Activated T-cell treated with anti-CD3 and anti-CD28 coated beads, Interleukin-2, amount 50 U/mL, for 4 hours (primary cell): ENCODE results near the gene HOXA7. TPM values are rescaled to one million over a fixed set of nuclear protein-coding genes. Genes with fewer than 3 reads are reported as not detected.

ENCODE experiments used
- ATAC-seq, 2 donors: fragments of 200-7000 bp; cut with Tn5 transposase; one replicate each; pipeline ENCODE4 v1.10.0; 2021
- DNase-seq: peaks from one replicate; pipeline ENCODE4 v3.0.0-alpha.2; 2020
- H3K27me3 Mint-ChIP-seq: one replicate; pipeline ENCODE4 v1.8.0; 2021; ENCODE audit warnings: low read depth, mixed read lengths
- H3K36me3 Mint-ChIP-seq: one replicate; pipeline ENCODE4 v1.8.0; 2022; ENCODE audit warnings: mixed read lengths; ENCODE audit not compliant: insufficient read depth
- H3K4me1 Mint-ChIP-seq: one replicate; pipeline ENCODE4 v1.8.0; 2021; ENCODE audit warnings: low read depth, mixed read lengths
- H3K4me3 Mint-ChIP-seq: one replicate; pipeline ENCODE4 v1.8.0; 2021; ENCODE audit warnings: mild to moderate bottlenecking, moderate library complexity, mixed read lengths
- H3K9me3 Mint-ChIP-seq: one replicate; pipeline ENCODE4 v1.8.0; 2021; ENCODE audit warnings: mixed read lengths
- total RNA-seq, 3 donors: library from RNA; stranded (reverse); gene quantifications; one replicate each; pipeline ENCODE4 v1.2.1, GENCODE V29; 2021

Gene HOXA7
- total RNA-seq, 3 donors from 2014 or later, result not detected

DNA sequence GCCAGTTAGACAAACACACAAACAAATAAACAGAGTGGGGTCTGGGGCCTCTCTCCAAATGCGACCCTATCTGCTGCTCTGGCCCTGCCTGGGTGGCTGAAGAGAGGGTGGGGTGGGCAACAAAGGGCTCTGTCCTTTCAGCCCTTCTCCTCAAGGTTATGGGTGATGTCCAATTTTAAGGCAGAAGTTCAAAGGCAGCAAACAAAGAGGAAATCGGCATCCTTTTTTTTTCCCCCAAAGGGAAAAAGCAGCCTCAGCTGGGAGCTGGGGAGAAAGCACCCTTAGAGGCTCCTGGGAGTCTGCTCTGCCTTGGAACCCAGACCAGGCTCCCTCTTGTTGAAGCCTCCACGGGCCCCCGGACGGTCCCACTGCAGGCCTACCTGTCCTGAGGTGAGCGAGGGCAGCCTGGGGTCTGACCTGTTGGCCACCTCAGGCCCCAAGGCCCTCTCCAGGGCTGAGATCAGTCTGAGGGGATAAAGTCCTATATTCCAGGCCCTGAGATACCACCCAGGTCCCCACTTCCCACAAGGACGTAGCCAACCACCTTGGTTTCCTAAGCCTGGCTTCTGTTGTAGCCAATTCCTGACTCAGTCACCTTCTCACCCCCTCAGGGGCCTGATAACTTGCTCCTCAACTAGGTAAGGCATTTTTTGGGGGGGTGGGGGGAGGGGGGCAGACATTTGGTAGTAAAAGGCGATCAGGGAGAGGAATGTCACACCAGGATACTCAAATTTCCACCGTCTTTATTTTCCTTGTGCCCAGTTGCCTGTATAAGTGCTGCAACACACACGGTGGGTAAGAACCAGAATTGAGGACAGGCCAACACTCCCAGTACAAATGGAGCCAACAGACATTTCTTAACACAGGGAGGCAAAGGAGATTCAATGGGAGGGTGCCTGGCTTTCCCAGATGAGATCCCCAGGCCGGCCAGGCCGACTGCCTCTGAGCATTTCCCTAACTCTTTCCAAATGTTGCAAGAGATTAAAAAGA is 24.3 kb upstream of the HOXA7 start:
- Mint-ChIP-seq H3K4me3 (no peak overlapping the region), H3K36me3 (no peaks in the 10 kb centered on the region), H3K4me1 (peaks cover 22% of the 10 kb centered on the region), H3K9me3 (no peaks in the 10 kb centered on the region), H3K27me3 (peaks cover 81% of the 10 kb centered on the region)
- no peak for ATAC-seq
- DNase-seq, result no peak

DNA sequence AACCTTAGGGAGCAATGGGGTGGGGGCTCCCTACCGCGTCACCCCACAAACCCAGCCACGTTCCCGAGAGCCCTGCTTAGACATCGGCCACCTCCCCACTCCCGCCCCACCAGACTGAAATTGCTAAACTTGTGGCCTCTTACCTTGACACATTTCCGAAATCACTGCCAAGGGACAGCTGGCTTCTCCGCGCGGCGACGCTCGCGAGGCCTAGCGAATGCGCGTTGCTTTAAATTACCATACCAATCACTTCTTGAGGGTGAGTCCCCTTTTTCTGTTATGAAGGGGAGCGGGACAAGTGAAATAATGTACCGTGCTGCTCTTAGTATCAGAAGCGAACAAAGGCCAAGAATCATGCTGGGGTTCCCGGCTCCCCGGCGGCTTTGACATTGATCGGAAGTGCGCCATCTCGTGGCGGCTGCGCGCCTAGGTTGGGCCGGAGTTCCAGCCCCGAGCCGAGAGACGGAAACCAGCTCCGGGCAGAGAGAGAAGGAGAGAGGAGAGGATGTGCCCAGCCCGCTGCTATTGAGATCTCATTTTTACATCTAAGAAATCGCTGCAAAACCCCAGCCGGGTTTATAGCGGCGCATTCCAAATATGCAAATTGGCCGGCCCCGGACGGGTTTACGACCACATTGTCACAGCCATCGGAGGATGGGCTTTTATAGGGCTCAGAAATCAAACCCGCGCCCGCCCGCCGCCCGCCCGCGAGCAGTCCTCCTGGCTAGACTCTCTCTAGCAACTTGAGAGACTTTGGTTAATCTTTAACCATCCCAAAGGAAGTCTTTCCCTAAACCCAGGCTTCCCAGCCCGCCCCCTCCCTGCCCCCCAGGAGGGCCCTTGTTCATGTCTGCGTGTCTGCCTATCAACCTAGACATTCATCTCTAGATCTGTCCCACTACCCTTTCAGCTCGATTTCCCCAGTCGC is 23.3 kb upstream of the HOXA7 start:
- Mint-ChIP-seq H3K4me1 (peaks cover 16% of the 10 kb centered on the region), H3K27me3 (peaks cover 80% of the 10 kb centered on the region), H3K4me3 (peak overlapping the region; percentile 0), H3K36me3 (no peaks in the 10 kb centered on the region), H3K9me3 (no peaks in the 10 kb centered on the region)
- ATAC-seq, result peak; percentile 68 to 70
- peak; percentile 55 for DNase-seq

DNA sequence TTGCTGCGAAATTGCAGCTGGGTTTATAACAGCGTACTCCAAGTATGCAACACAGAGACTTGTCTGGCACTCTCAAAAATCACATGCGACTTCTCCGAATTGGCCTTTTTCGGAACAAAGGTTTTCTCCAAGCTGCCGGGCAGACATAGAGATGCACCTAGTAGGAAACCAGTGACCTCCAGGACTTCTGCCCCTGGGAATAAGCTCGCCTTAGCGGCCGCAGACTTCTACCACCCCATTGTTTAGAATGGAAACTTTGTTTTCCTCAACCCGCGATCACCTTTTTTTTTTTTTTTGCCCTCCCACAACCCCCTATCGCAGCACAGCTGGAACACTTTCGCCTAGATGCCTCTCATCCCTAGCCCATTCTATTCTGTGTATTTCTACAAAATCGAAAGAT is 22.6 kb upstream of the HOXA7 start:
- ATAC-seq (no peak), DNase-seq (no peak)
- Mint-ChIP-seq H3K4me1 (peaks cover 11% of the 10 kb centered on the region), H3K36me3 (no peaks in the 10 kb centered on the region), H3K4me3 (no peak overlapping the region), H3K27me3 (peaks cover 80% of the 10 kb centered on the region), H3K9me3 (no peaks in the 10 kb centered on the region)

DNA sequence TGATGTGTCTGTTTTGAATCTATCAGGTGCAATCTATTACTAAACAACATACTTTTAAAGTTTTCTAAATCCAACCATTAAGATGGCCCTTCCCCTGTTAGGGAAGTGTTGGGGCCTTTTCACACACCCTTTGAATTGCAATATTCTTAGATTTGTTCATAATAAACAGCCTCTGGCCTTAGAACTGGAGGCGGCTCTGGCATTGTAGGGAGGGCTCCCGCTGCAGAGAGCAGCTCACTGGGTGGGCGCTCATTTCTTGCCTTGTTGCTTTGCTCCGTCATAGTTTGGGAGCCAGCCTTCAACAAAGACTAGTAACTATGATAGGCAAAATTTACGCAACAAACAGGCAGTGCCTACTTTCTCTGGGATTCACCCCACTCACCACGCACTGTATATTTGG is 21.9 kb upstream of the HOXA7 start:
- DNase-seq (no peak), ATAC-seq (no peak)
- Mint-ChIP-seq H3K36me3 (no peaks in the 10 kb centered on the region), H3K4me1 (peaks cover 7% of the 10 kb centered on the region), H3K4me3 (no peak overlapping the region), H3K9me3 (no peaks in the 10 kb centered on the region), H3K27me3 (peaks cover 74% of the 10 kb centered on the region)

DNA sequence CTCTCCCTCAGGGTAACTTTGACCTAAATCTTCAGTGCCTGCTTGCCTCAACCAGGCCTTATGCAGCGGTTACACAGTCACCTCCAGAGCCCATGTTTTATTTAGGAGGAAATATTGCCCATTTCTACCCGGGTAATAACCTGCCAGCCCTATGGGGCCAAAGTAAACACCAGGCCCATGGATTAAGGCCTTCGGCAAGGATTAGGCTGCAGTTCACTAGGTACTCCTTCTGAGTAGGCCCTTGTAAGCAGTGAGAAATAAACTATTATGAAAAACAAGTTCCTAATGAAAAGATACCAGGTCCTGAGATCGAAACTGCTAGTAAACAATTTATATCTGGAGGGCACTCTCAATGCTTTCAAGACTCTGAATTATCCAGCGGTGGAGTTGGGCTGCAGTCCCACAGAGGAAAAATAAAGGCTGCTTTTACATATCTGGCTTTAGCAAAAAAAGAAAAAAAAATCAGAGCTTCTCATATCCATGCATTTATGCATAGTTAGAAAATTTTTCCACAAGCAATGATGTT is 21.4 kb upstream of the HOXA7 start:
- no peaks in the 10 kb centered on the region for H3K36me3 Mint-ChIP-seq
- H3K4me3 Mint-ChIP-seq, result no peak overlapping the region

DNA sequence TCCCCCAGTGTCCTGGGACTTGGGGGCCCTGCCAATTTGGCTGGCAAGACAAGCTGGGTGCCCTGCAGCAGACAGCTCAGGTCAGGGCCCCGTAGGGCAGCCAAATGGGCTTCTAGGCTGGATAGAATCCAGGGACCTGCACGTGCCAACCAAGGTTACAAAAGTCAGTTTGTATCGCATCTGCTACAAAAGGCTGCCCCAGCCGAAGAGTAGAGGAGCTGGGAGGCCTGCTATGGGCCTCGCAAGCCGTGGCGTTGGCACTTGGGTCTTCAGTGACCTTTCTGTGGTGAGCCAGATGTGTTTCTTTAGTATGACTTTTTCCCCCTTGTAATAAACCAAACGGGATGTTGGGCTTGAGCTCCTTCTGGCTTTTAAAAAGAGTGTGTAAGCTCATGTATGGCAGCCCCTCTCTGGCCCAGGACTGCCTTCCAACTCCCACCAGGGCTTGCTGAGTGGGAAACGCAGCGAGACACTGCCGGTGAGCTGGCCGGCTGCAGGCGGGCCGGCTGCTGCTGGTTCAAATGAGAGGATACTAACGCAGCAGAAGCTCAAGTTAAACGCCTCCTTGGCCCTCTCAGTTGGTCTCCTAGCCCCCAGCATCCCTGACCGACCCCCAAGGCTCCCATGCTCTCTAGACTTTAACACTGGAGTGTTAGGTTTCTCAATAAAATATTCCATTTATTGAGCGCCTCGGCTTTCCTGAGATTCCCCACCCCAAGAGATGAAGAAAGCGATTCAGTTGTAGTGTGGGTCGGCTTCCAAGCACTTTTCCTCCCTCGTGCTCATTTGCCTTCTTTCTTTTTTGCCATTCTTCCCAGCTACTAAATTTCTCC is 20.7 kb upstream of the HOXA7 start:
- ATAC-seq (no peak), DNase-seq (no peak)
- Mint-ChIP-seq H3K4me3 (no peak overlapping the region), H3K9me3 (no peaks in the 10 kb centered on the region), H3K36me3 (no peaks in the 10 kb centered on the region), H3K4me1 (peaks cover 9% of the 10 kb centered on the region), H3K27me3 (peaks cover 69% of the 10 kb centered on the region)

More for the DNA sequence above, 21.4 kb upstream of the HOXA7 start:
- H3K4me1 Mint-ChIP-seq, result peaks cover 7% of the 10 kb centered on the region
- no peaks in the 10 kb centered on the region for H3K9me3 Mint-ChIP-seq
- no peak for DNase-seq
- no peak for ATAC-seq
- peaks cover 72% of the 10 kb centered on the region for H3K27me3 Mint-ChIP-seq

DNA sequence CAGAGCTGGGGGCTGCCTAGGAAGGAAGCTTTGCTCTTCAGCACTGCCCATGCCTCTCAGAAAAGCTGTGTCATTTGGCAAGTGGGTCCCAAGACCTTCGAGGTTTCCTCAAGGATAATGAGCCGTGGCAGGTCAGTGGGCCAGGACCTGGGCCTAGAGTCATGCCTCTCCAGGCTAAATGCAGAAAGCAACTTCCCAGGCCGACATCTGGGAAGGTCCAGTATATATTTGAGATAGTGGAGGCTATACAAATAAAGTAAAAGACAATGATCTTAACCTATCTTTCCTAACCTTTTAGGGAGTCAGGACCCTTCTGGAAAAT is 20.0 kb upstream of the HOXA7 start:
- peaks cover 72% of the 10 kb centered on the region for H3K27me3 Mint-ChIP-seq
- no peak for ATAC-seq
- peaks cover 15% of the 10 kb centered on the region for H3K4me1 Mint-ChIP-seq

DNA sequence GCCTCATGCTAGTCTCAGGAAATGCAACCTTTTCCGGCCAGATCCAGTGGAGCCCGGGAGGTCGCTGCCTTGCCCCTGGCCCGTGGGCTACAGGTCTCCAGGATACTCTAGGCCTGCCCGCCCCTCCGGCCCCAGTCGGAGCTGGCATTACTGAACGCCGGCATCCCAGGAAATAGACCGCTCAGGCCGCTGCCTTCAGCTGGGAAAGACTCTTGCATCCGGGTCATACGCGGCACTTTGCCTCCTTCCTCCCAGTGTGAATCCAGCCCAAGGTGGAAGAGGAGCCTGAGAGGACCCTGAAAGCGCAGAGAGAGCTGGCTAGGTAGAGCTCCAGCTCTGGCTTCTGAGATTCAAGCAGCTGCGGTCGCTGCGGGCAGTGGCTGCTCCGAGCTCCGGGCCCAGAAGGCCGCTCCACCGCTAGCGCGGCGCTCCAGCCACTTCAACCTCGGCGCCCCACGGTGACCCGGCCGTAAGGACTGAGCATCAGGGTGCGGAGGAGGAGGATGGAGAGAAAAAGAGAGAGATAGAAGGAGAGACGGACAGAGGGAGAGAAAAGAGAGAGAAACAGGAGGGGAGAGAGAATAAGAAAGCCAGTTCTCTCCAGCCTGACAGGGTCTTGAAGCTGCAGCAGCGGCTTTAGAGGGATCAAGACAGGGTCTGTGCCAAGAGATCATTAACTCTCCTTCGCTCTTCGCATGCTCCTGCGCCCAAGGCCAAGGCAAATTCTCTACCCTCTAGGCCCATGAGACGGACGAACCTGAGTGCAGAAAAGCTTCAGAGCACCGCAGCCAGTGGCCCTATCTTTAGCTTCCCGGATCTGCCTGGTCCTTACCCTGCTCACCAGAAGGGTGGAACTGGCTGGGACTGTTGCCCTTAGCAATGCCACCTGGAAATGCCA is 19.4 kb upstream of the HOXA7 start:
- Mint-ChIP-seq H3K4me1 (peaks cover 16% of the 10 kb centered on the region), H3K9me3 (no peaks in the 10 kb centered on the region), H3K27me3 (peaks cover 74% of the 10 kb centered on the region), H3K4me3 (no peak overlapping the region), H3K36me3 (no peaks in the 10 kb centered on the region)
- ATAC-seq, result no peak
- DNase-seq, result no peak

More for the DNA sequence above, 20.0 kb upstream of the HOXA7 start:
- H3K36me3 Mint-ChIP-seq, result no peaks in the 10 kb centered on the region
- no peak overlapping the region for H3K4me3 Mint-ChIP-seq
- no peak for DNase-seq
- no peaks in the 10 kb centered on the region for H3K9me3 Mint-ChIP-seq

DNA sequence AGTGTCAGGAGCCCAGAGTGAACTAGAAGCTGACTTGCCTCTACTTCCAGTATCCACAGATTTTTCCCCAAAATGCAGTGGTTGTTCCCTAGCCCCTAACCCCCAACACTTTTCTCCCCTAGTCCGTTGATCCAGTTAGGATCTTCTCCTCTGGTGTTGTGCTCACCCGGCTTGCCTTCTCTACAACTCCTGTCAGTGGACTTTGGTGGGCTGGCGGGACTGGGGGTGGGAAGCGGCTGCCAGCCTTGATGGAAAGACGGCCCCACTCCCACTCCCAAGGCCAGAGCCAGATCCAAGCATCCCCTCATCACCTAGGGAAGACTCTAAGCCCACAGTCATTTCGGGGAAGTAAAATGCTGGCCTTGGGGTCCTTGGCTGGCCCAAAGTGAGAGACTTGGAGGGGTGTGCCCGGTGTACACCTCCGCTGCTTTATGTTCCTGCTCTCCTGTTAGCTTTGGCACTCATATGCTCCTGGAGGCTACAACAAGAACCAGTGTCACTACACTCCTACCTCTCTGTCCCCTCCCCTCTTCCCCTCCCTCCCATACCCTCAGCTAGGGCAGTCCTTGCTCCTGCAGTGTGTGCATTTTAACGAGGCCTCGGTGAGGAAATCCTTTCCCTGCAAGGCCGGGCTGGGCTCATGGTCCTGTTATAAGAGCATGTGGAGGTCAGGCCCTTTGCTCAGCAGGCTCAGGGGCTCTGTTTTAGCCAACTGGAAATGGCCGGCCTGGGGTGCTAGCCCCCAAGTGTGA is 18.6 kb upstream of the HOXA7 start:
- Mint-ChIP-seq H3K27me3 (peaks cover 76% of the 10 kb centered on the region), H3K4me3 (peak overlapping the region; percentile 46), H3K36me3 (no peaks in the 10 kb centered on the region), H3K9me3 (no peaks in the 10 kb centered on the region), H3K4me1 (peaks cover 19% of the 10 kb centered on the region)
- DNase-seq (no peak), ATAC-seq (no peak)

DNA sequence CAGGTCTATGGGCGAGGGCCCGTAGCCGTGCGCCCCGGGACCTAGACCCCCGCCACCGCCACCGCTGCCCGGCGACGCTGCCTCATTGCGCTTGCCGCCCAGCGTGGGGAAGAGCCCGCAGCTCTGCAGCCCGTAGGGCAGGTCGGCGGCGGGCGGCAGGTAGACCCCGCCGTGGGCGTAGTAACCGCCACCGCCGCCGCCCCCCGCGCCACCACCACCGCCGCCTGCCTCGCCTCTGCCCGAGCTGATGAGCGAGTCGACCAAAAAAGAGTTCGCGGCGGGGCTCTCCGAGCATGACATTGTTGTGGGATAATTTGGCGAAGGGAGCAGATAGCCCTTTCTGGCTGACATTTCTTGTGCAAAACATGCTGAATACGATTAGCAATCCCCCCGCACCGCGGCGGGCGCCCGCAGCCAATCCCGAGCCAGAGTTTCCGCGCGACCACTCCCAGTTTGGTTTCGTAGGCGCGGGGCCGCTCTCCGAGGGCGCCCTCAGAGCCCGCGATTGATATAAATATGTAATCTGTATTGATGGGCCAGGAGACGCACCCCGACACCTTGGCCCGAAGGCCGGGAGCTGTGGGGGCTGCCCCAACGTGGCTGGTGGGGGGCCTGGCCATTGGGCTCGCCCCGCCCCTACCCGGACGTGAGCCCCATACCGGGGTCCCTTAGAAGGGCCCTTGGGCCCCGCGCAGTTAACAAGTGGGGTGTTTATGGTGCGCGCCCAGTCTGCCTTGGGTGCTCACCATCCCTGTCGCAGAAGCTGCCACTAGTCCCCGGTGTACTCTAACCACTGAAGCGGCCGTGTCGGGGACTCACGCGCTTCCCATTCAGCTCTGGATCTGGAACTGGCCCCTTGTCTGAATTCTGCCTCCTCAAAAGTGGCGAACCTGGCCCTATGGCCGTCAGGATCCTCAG is 17.7 kb upstream of the HOXA7 start, which contains the start of gene HOXA10:
Gene HOXA10 (minus strand): TSS at position 365 of the 918 bp plus-strand sequence. CDS start 14 bp downstream, at position 351.
- Mint-ChIP-seq H3K27me3 (peaks cover 74% of the 10 kb centered on the region), H3K4me1 (peaks cover 18% of the 10 kb centered on the region), H3K9me3 (no peaks in the 10 kb centered on the region), H3K4me3 (peak within 1 kb of the TSS; percentile 58), H3K36me3 (no peaks in the 10 kb centered on the region)
- DNase-seq (no peak), ATAC-seq (no peak)

DNA sequence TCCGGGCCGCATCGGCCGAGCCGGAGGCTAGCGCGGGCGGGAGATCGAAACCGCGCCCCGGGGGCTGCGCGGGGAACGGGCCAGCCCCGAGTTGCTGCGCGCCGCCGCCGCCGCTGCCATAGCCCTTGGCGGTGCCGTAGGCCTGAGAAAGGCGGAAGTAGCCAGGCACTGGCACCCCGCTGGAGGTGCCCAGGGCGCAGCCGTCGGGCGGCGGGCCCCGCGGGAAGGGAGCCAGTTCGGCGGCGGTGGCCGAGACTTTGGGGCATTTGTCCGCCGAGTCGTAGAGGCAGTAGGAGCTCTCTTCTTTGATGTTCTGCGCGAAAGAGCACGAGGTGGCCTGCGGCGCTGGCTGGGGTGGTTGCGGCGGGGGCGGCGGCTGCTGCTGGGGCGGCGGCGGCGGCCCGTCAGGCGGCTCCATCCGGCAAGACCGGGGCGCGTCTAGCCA is 17.1 kb upstream of the HOXA7 start:
- no peak overlapping the region for H3K4me3 Mint-ChIP-seq

More for the DNA sequence above, 17.1 kb upstream of the HOXA7 start:
- Mint-ChIP-seq H3K36me3 (no peaks in the 10 kb centered on the region), H3K9me3 (no peaks in the 10 kb centered on the region), H3K27me3 (peaks cover 74% of the 10 kb centered on the region), H3K4me1 (peaks cover 22% of the 10 kb centered on the region)
- ATAC-seq (peak; percentile 63 to 70), DNase-seq (no peak)
